Liver (tissue), 9 donors: Measurements from ENCODE around the gene NARF. TPM values are rescaled to one million over a fixed set of nuclear protein-coding genes. Genes with fewer than 3 reads are reported as not detected.

Experiments
- DNase-seq: peaks from one replicate; pipeline ENCODE4 v3.0.0-alpha.2; 2017; ENCODE audit warnings: low spot score
- H3K27ac ChIP-seq, 2 donors: one replicate each; pipeline ENCODE4 v1.7.0; 2013; ENCODE audit warnings: inconsistent platforms in 2 of 2, low read length in 2 of 2, control low read depth in 1 of 2, low read depth in 1 of 2, mild to moderate bottlenecking in 1 of 2
- H3K27me3 ChIP-seq, 4 donors: one replicate each; pipeline versions ENCODE4 v1.6.1 to v1.7.0; 2013; ENCODE audit warnings: low read length in 3 of 4, inconsistent platforms in 1 of 4, mild to moderate bottlenecking in 1 of 4, moderate library complexity in 1 of 4; ENCODE audit not compliant: control insufficient read depth in 4 of 4, insufficient read depth in 4 of 4
- H3K36me3 ChIP-seq, 4 donors: one replicate each; pipeline versions ENCODE4 v1.6.1 to v1.7.0; 2013; ENCODE audit warnings: low read length in 3 of 4, mild to moderate bottlenecking in 3 of 4, low read depth in 1 of 4, moderate library complexity in 1 of 4; ENCODE audit not compliant: control insufficient read depth in 4 of 4, insufficient read depth in 3 of 4
- H3K4me1 ChIP-seq, 4 donors: one replicate each; pipeline versions ENCODE4 v1.6.1 to v1.7.0; 2013; ENCODE audit warnings: low read length in 3 of 4, mild to moderate bottlenecking in 3 of 4, moderate library complexity in 1 of 4; ENCODE audit not compliant: control insufficient read depth in 4 of 4, insufficient read depth in 4 of 4
- H3K4me3 ChIP-seq, 3 donors: one replicate each; pipeline versions ENCODE4 v1.6.1 to v1.7.0; 2013; ENCODE audit warnings: low read length in 3 of 3, control low read depth in 1 of 3, low read depth in 1 of 3, mild to moderate bottlenecking in 1 of 3
- H3K9ac ChIP-seq, 2 donors: one replicate each; pipeline ENCODE4 v1.7.0; 2013; ENCODE audit warnings: low read length in 2 of 2, mild to moderate bottlenecking in 2 of 2, moderate library complexity in 2 of 2, control low read depth in 1 of 2, low read depth in 1 of 2
- H3K9me3 ChIP-seq, 4 donors: one replicate each; pipeline versions ENCODE4 v1.6.1 to v1.7.0; 2013; ENCODE audit warnings: low read length in 3 of 4; ENCODE audit not compliant: control insufficient read depth in 4 of 4
- ATF3 ChIP-seq: IDR thresholded peaks from 2 replicates; pipeline ENCODE4 v1.6.1; 2016; ENCODE audit warnings: antibody characterized with exemption
- CTCF ChIP-seq: fragments of 150-350 bp; IDR thresholded peaks from 2 replicates; pipeline ENCODE4 v1.5.1; 2017; ENCODE audit warnings: improper control_type of control experiment, low read depth, low read length; ENCODE audit not compliant: missing input control
- FOXA1 ChIP-seq: IDR thresholded peaks from 2 replicates; pipeline ENCODE4 v1.6.1; 2016; ENCODE audit warnings: antibody characterized with exemption
- FOXA2 ChIP-seq: IDR thresholded peaks from 2 replicates; pipeline ENCODE4 v1.6.1; 2016; ENCODE audit warnings: antibody characterized with exemption
- GABPA ChIP-seq, 2 donors: IDR thresholded peaks in 1 of 2; conservative IDR thresholded peaks in 1 of 2; 2 replicates each; pipeline ENCODE4 v1.6.1; 2016; ENCODE audit warnings: antibody characterized with exemption in 2 of 2, mild to moderate bottlenecking in 1 of 2, moderate library complexity in 1 of 2
- HNF4A ChIP-seq, 2 donors: conservative IDR thresholded peaks; 2 replicates each; pipeline ENCODE4 v1.6.1; 2016; ENCODE audit warnings: antibody characterized with exemption in 2 of 2, mild to moderate bottlenecking in 2 of 2
- NR2F2 ChIP-seq: IDR thresholded peaks from 2 replicates; pipeline ENCODE4 v1.6.1; 2016; ENCODE audit warnings: antibody characterized with exemption
- RAD21 ChIP-seq, 2 donors: IDR thresholded peaks; 2 replicates each; pipeline ENCODE4 v1.6.1; 2016; ENCODE audit warnings: antibody characterized with exemption in 2 of 2, mild to moderate bottlenecking in 2 of 2
- REST ChIP-seq: IDR thresholded peaks from 2 replicates; pipeline ENCODE4 v1.6.1; 2016; ENCODE audit warnings: antibody characterized with exemption, mild to moderate bottlenecking
- SP1 ChIP-seq: IDR thresholded peaks from 2 replicates; pipeline ENCODE4 v1.6.1; 2018; ENCODE audit warnings: antibody characterized with exemption, mild to moderate bottlenecking
- TAF1 ChIP-seq: conservative IDR thresholded peaks from 2 replicates; pipeline ENCODE4 v1.6.1; 2016; ENCODE audit warnings: antibody characterized with exemption, mild to moderate bottlenecking
- YY1 ChIP-seq: IDR thresholded peaks from 2 replicates; pipeline ENCODE4 v1.6.1; 2016; ENCODE audit warnings: antibody characterized with exemption, mild to moderate bottlenecking
- WGBS: extraction: QIAGEN DNeasy Blood & Tissue Kit; methylation state at CpG from one replicate; pipeline ENCODE4 v1.1.7; 2013; 5-methylcytosine and 5-hydroxymethylcytosine counted together
- polyA plus RNA-seq, 2 donors: library from polyadenylated mRNA; stranded (reverse) in 1 of 2; unstranded in 1 of 2; fragments of 200-250 nt in 1 of 2; fragments of >200 nt in 1 of 2; fragmentation: Nextera tagmentation in 1 of 2; extraction: Ambion mirVana in 1 of 2; gene quantifications; one replicate each; pipeline versions ENCODE4 v1.2.1 to v1.2.3, GENCODE V29; 2013 to 2015
- total RNA-seq, 2 donors: library from RNA; depleted of rRNA; stranded (reverse); fragments of >200 nt; gene quantifications; one replicate each; pipeline ENCODE4 v1.2.3, GENCODE V29; 2014
- donor health status: healthy.
- donor health status: healthy.
- donor health status: healthy.
- donor health status: healthy.
- donor health status: healthy.

Gene NARF
- total and polyA plus RNA-seq, 4 donors = 19.8 to 87.5 (median 26.2) TPM

- H3K36me3 ChIP-seq = peaks cover 0 to 2% (median 0%) of the 10 kb centered on the region in 4 donors
- TF ChIP-seq GABPA (IDR thresholded peaks at IDR 0.05 in 1 of 2, conservative IDR thresholded peaks at IDR 0.05 in 1 of 2) (no peak), YY1 (no peak), ATF3 (no peak), CTCF (peak; percentile 56), FOXA1 (no peak), RAD21 (IDR thresholded peaks at IDR 0.05) (peak; percentile 43 to 59)
- 91% methylated on average over 25 of the region's 25 CpGs for WGBS
- H3K27me3 ChIP-seq = no peaks in the 10 kb centered on the region
- peaks cover 0 to 5% (median 4%) of the 10 kb centered on the region in 4 donors for H3K4me1 ChIP-seq
- peak; percentile 51 for DNase-seq
- H3K9me3 ChIP-seq = no peaks in the 10 kb centered on the region
- H3K4me3 ChIP-seq = no peak overlapping the region
- no peak overlapping the region for H3K9ac ChIP-seq
- H3K27ac ChIP-seq = no peak overlapping the region
Measured at GRCh38 chr17:82424001-82424862, 34.3 kb upstream of the NARF start.

- H3K4me1 ChIP-seq = peaks cover 0 to 2% (median 0%) of the 10 kb centered on the region in 4 donors
- no peaks in the 10 kb centered on the region for H3K27me3 ChIP-seq
- DNase-seq = no peak
- H3K36me3 ChIP-seq = peaks cover 0 to 4% (median 0%) of the 10 kb centered on the region in 4 donors
- WGBS = 96% methylated on average over 2 of the region's 2 CpGs
- no peaks in the 10 kb centered on the region for H3K9me3 ChIP-seq
- H3K4me3 ChIP-seq = no peak overlapping the region
- H3K9ac ChIP-seq = no peak overlapping the region
- no peak overlapping the region for H3K27ac ChIP-seq
- no peak for TF ChIP-seq RAD21 (IDR thresholded peaks at IDR 0.05)
- no peak for TF ChIP-seq SP1
- TF ChIP-seq HNF4A (conservative IDR thresholded peaks at IDR 0.05) = no peak
- TF ChIP-seq GABPA (IDR thresholded peaks at IDR 0.05 in 1 of 2, conservative IDR thresholded peaks at IDR 0.05 in 1 of 2) = no peak
- no peak for TF ChIP-seq TAF1
- TF ChIP-seq NR2F2 = no peak
- TF ChIP-seq REST = no peak
- no peak for TF ChIP-seq YY1
- no peak for TF ChIP-seq FOXA2
Measured at GRCh38 chr17:82424863-82425159, 33.7 kb upstream of the NARF start.
